HEK293 (cell line): ENCODE results near the gene ANKRD11.
A peak's percentile ranks its signal among the peaks of the same experiment; 100 is the strongest.

Source experiments
- CTCF ChIA-PET: fragments of 350-600 bp; formaldehyde crosslinking; extraction: SDS; loops from one replicate; lab custom pipeline; 2021; ENCODE audit warnings: antibody characterized with exemption; lab: Yijun Ruan, JAX
- POLR2A ChIA-PET: fragments of 300-600 bp; formaldehyde crosslinking; extraction: SDS; loops from one replicate; lab custom pipeline; 2020; ENCODE audit warnings: antibody characterized with exemption, inconsistent platforms; lab: Yijun Ruan, JAX
- H3K27ac ChIP-seq: fragments of 200-500 bp; sonication (Bioruptor generic); 2 replicates; pipeline ENCODE4 v1.5.1; 2014; ENCODE audit warnings: low read depth, low read length, control low read depth, inconsistent platforms; ENCODE audit errors: extremely low read depth
- H3K36me3 ChIP-seq, 2 experiments: fragments of 200-500 bp in 1 of 2; sonication (Bioruptor generic) in 1 of 2; 1 replicate in 1 of 2; 2 replicates in 1 of 2; pipeline ENCODE4 v1.5.1; 2014 to 2017; ENCODE audit warnings: inconsistent platforms in 2 of 2, low read length in 2 of 2; ENCODE audit not compliant: control insufficient read depth in 2 of 2, insufficient read depth in 1 of 2
- H3K4me1 ChIP-seq: fragments of 200-500 bp; sonication (Bioruptor generic); 2 replicates; pipeline ENCODE4 v1.5.1; 2014; ENCODE audit warnings: mild to moderate bottlenecking, low read length, inconsistent platforms; ENCODE audit not compliant: control insufficient read depth, insufficient read depth
- H3K4me3 ChIP-seq: 2 replicates; pipeline ENCODE4 v1.5.1; 2011; ENCODE audit warnings: low read depth, mild to moderate bottlenecking, control low read depth, low read length, moderate library complexity
- H3K9me3 ChIP-seq: fragments of 200-500 bp; sonication (Bioruptor generic); 2 replicates; pipeline ENCODE4 v1.5.1; 2014; ENCODE audit warnings: low read depth, low read length, inconsistent platforms; ENCODE audit not compliant: control insufficient read depth, insufficient read depth
- AEBP2 ChIP-seq: fragments of 450-650 bp; formaldehyde crosslinking; IDR thresholded peaks from 2 replicates; pipeline ENCODE4 v1.5.1; 2016; ENCODE audit warnings: missing biosample characterization, missing genetic modification characterization, borderline replicate concordance
- KLF16 ChIP-seq: fragments of 450-650 bp; formaldehyde crosslinking; IDR thresholded peaks from 2 replicates; pipeline ENCODE4 v1.5.1; 2017; ENCODE audit warnings: missing biosample characterization, missing genetic modification characterization
- MZF1 ChIP-seq: fragments of 450-650 bp; formaldehyde crosslinking; IDR thresholded peaks from 2 replicates; pipeline ENCODE4 v1.5.1; 2017; ENCODE audit warnings: missing biosample characterization, missing genetic modification characterization, borderline replicate concordance
- PRDM1 ChIP-seq: fragments of 450-650 bp; formaldehyde crosslinking; IDR thresholded peaks from 2 replicates; pipeline ENCODE4; 2016; ENCODE audit warnings: missing biosample characterization, missing genetic modification characterization
- PRDM10 ChIP-seq: fragments of 450-650 bp; formaldehyde crosslinking; IDR thresholded peaks from 2 replicates; pipeline ENCODE4 v1.5.1; 2016; ENCODE audit warnings: missing biosample characterization, missing genetic modification characterization
- PRDM4 ChIP-seq: fragments of 450-650 bp; formaldehyde crosslinking; IDR thresholded peaks from 2 replicates; pipeline ENCODE4 v1.5.1; 2017; ENCODE audit warnings: missing biosample characterization, missing genetic modification characterization
- SALL2 ChIP-seq: fragments of 450-650 bp; formaldehyde crosslinking; IDR thresholded peaks from 2 replicates; pipeline ENCODE4 v1.5.0; 2017; ENCODE audit warnings: missing biosample characterization, mild to moderate bottlenecking, missing genetic modification characterization, borderline replicate concordance
- SP2 ChIP-seq: fragments of 450-650 bp; formaldehyde crosslinking; IDR thresholded peaks from 2 replicates; pipeline ENCODE4 v1.5.1; 2016; ENCODE audit warnings: missing biosample characterization, missing genetic modification characterization
- WT1 ChIP-seq: fragments of 450-650 bp; formaldehyde crosslinking; IDR thresholded peaks from 2 replicates; pipeline ENCODE4 v1.5.1; 2016; ENCODE audit warnings: missing biosample characterization, missing genetic modification characterization
- ZNF121 ChIP-seq: fragments of 450-650 bp; formaldehyde crosslinking; IDR thresholded peaks from 2 replicates; pipeline ENCODE4 v1.5.1; 2016; ENCODE audit warnings: missing biosample characterization, missing genetic modification characterization
- ZNF174 ChIP-seq: fragments of 450-650 bp; formaldehyde crosslinking; IDR thresholded peaks from 2 replicates; pipeline ENCODE4 v1.5.0; 2017; ENCODE audit warnings: missing biosample characterization, mild to moderate bottlenecking, missing genetic modification characterization
- ZNF202 ChIP-seq: fragments of 450-650 bp; formaldehyde crosslinking; IDR thresholded peaks from 2 replicates; pipeline ENCODE4 v1.5.1; 2016; ENCODE audit warnings: missing biosample characterization, missing genetic modification characterization, borderline replicate concordance
- ZNF366 ChIP-seq: fragments of 450-650 bp; formaldehyde crosslinking; conservative IDR thresholded peaks from 2 replicates; pipeline ENCODE4 v1.5.1; 2016; ENCODE audit warnings: missing biosample characterization, missing genetic modification characterization
- ZNF530 ChIP-seq: fragments of 450-650 bp; formaldehyde crosslinking; IDR thresholded peaks from 2 replicates; pipeline ENCODE4 v1.5.1; 2016; ENCODE audit warnings: low read depth, missing biosample characterization, missing genetic modification characterization
- ZNF658 ChIP-seq: fragments of 450-650 bp; formaldehyde crosslinking; IDR thresholded peaks from 2 replicates; pipeline ENCODE4; 2016; ENCODE audit warnings: missing biosample characterization, missing genetic modification characterization
- ZNF660 ChIP-seq: fragments of 450-650 bp; IDR thresholded peaks from 2 replicates; pipeline ENCODE4 v1.5.1; 2018; ENCODE audit warnings: missing biosample characterization, mild to moderate bottlenecking, missing genetic modification characterization
- ZNF830 ChIP-seq: fragments of 450-650 bp; IDR thresholded peaks from 2 replicates; pipeline ENCODE4 v1.5.0; 2018; ENCODE audit warnings: missing biosample characterization, missing genetic modification characterization, low read depth, mild to moderate bottlenecking, moderate library complexity
- ZSCAN23 ChIP-seq: fragments of 450-650 bp; formaldehyde crosslinking; IDR thresholded peaks from 2 replicates; pipeline ENCODE4 v1.5.1; 2016; ENCODE audit warnings: missing biosample characterization, missing genetic modification characterization
- TF ChIP-seq, protein P1 (sequence below): fragments of 450-650 bp; formaldehyde crosslinking; IDR thresholded peaks from 2 replicates; pipeline ENCODE4 v1.5.1; 2016; ENCODE audit warnings: missing biosample characterization, missing genetic modification characterization
- TF ChIP-seq, protein P2 (sequence below): fragments of 450-650 bp; formaldehyde crosslinking; IDR thresholded peaks from 2 replicates; pipeline ENCODE4 v1.5.1; 2016; ENCODE audit warnings: missing biosample characterization, missing genetic modification characterization
- TF ChIP-seq, protein P3 (sequence below): fragments of 450-650 bp; formaldehyde crosslinking; IDR thresholded peaks from 2 replicates; pipeline ENCODE4 v1.5.1; 2017; ENCODE audit warnings: missing biosample characterization, mild to moderate bottlenecking, missing genetic modification characterization, moderate library complexity
- TF ChIP-seq, protein P4 (sequence below): fragments of 450-650 bp; formaldehyde crosslinking; IDR thresholded peaks from 2 replicates; pipeline ENCODE4 v1.5.1; 2016; ENCODE audit warnings: missing biosample characterization, missing genetic modification characterization
- TF ChIP-seq, protein P5 (sequence below): fragments of 450-650 bp; formaldehyde crosslinking; IDR thresholded peaks from 2 replicates; pipeline ENCODE4 v1.5.1; 2017; ENCODE audit warnings: missing biosample characterization, missing genetic modification characterization

The ANKRD11 gene

GRCh38 chr16:89246383-89246902, 243.9 kb downstream of the ANKRD11 start:
- no peaks in the 10 kb centered on the region for H3K36me3 ChIP-seq
- ChIA-PET CTCF (interaction anchor here (0.7 to 2.2 kb wide), 3 partner anchors 39 to 224 kb away, joined by 3 to 9 read pairs (median 4); no protein-coding TSS in a partner anchor), POLR2A (interaction anchor here (1.0 to 1.5 kb wide), 4 partner anchors 19 to 43 kb away, joined by 3 to 9 read pairs (median 4); partner anchors contain the start of gene ZNF778)
- no peaks in the 10 kb centered on the region for H3K9me3 ChIP-seq
- H3K4me1 ChIP-seq: peaks cover 2% of the 10 kb centered on the region; the same call in 1 of the 2 replicates
- no peak overlapping the region; the same call in 1 of the 2 replicates for H3K27ac ChIP-seq
- H3K4me3 ChIP-seq: peak overlapping the region; percentile 40; the same call in 1 of the 2 replicates
- TF ChIP-seq SP2 (no peak), ZNF660 (no peak), MZF1 (no peak), ZNF202 (tag by site-specific recombination) (no peak), SALL2 (tag by site-specific recombination) (no peak), ZNF530 (tag by site-specific recombination) (no peak), PRDM1 (tag by site-specific recombination) (no peak), ZNF830 (tag by site-specific recombination) (no peak), ZNF174 (tag by site-specific recombination) (0 out of 2 replicates have a peak, but pooled peaks have one; percentile 18), ZNF658 (tag by site-specific recombination) (no peak), WT1 (tag by site-specific recombination) (no peak), PRDM10 (no peak), ZNF366 (tag by site-specific recombination) (no peak), ZSCAN23 (tag by site-specific recombination) (no peak), AEBP2 (tag by site-specific recombination) (no peak), ZNF121 (tag by site-specific recombination) (no peak), PRDM4 (tag by site-specific recombination) (no peak), KLF16 (tag by site-specific recombination) (no peak)
- TF ChIP-seq, protein P1, sequence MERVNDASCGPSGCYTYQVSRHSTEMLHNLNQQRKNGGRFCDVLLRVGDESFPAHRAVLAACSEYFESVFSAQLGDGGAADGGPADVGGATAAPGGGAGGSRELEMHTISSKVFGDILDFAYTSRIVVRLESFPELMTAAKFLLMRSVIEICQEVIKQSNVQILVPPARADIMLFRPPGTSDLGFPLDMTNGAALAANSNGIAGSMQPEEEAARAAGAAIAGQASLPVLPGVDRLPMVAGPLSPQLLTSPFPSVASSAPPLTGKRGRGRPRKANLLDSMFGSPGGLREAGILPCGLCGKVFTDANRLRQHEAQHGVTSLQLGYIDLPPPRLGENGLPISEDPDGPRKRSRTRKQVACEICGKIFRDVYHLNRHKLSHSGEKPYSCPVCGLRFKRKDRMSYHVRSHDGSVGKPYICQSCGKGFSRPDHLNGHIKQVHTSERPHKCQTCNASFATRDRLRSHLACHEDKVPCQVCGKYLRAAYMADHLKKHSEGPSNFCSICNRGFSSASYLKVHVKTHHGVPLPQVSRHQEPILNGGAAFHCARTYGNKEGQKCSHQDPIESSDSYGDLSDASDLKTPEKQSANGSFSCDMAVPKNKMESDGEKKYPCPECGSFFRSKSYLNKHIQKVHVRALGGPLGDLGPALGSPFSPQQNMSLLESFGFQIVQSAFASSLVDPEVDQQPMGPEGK (tag by site-specific recombination): no peak
- TF ChIP-seq, protein P2, sequence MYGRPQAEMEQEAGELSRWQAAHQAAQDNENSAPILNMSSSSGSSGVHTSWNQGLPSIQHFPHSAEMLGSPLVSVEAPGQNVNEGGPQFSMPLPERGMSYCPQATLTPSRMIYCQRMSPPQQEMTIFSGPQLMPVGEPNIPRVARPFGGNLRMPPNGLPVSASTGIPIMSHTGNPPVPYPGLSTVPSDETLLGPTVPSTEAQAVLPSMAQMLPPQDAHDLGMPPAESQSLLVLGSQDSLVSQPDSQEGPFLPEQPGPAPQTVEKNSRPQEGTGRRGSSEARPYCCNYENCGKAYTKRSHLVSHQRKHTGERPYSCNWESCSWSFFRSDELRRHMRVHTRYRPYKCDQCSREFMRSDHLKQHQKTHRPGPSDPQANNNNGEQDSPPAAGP (tag by site-specific recombination): no peak
- TF ChIP-seq, protein P3, sequence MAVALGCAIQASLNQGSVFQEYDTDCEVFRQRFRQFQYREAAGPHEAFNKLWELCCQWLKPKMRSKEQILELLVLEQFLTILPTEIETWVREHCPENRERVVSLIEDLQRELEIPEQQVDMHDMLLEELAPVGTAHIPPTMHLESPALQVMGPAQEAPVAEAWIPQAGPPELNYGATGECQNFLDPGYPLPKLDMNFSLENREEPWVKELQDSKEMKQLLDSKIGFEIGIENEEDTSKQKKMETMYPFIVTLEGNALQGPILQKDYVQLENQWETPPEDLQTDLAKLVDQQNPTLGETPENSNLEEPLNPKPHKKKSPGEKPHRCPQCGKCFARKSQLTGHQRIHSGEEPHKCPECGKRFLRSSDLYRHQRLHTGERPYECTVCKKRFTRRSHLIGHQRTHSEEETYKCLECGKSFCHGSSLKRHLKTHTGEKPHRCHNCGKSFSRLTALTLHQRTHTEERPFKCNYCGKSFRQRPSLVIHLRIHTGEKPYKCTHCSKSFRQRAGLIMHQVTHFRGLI (tag by site-specific recombination): no peak
- TF ChIP-seq, protein P4, sequence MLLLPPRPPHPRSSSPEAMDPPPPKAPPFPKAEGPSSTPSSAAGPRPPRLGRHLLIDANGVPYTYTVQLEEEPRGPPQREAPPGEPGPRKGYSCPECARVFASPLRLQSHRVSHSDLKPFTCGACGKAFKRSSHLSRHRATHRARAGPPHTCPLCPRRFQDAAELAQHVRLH: peak; percentile 91
- TF ChIP-seq, protein P5, sequence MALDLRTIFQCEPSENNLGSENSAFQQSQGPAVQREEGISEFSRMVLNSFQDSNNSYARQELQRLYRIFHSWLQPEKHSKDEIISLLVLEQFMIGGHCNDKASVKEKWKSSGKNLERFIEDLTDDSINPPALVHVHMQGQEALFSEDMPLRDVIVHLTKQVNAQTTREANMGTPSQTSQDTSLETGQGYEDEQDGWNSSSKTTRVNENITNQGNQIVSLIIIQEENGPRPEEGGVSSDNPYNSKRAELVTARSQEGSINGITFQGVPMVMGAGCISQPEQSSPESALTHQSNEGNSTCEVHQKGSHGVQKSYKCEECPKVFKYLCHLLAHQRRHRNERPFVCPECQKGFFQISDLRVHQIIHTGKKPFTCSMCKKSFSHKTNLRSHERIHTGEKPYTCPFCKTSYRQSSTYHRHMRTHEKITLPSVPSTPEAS (tag by site-specific recombination): no peak
